Mesenchymal stem cell (in vitro differentiated cells and primary cell): ENCODE measurements around the gene LTC4S.

Experiments used
- DNase-seq: peaks from one replicate; pipeline ENCODE4 v3.0.0-alpha.2; 2013
- H2AFZ ChIP-seq: one replicate; pipeline ENCODE4 v1.6.1; 2013; ENCODE audit warnings: low read depth, mild to moderate bottlenecking, control low read depth, inconsistent platforms, low read length, moderate library complexity
- H2AK5ac ChIP-seq: 2 replicates; pipeline ENCODE4 v1.6.1; 2013; ENCODE audit warnings: low read length, moderate library complexity, mild to moderate bottlenecking, inconsistent platforms; ENCODE audit not compliant: severe bottlenecking
- H2BK120ac ChIP-seq: one replicate; pipeline ENCODE4 v1.6.1; 2013; ENCODE audit warnings: low read depth, mild to moderate bottlenecking, inconsistent platforms, low read length, moderate library complexity
- H2BK12ac ChIP-seq, 2 experiments: one replicate each; pipeline ENCODE4 v1.6.1; 2013; ENCODE audit warnings: inconsistent platforms in 2 of 2, low read length in 2 of 2, mild to moderate bottlenecking in 2 of 2, moderate library complexity in 2 of 2, control low read depth in 1 of 2
- H2BK15ac ChIP-seq: one replicate; pipeline ENCODE4 v1.6.1; 2013; ENCODE audit warnings: mild to moderate bottlenecking, low read depth, inconsistent platforms; ENCODE audit not compliant: poor library complexity, severe bottlenecking
- H2BK5ac ChIP-seq: 2 replicates; pipeline ENCODE4 v1.6.1; 2013; ENCODE audit warnings: low read depth, mild to moderate bottlenecking, low read length, control low read depth, inconsistent platforms; ENCODE audit not compliant: poor library complexity, severe bottlenecking
- H3K14ac ChIP-seq, 2 experiments: one replicate each; pipeline ENCODE4 v1.6.1; 2013; ENCODE audit warnings: inconsistent platforms in 2 of 2, low read length in 2 of 2, control low read depth in 1 of 2, mild to moderate bottlenecking in 1 of 2, moderate library complexity in 1 of 2
- H3K18ac ChIP-seq, 2 experiments: one replicate each; pipeline ENCODE4 v1.6.1; 2013; ENCODE audit warnings: inconsistent platforms in 2 of 2, low read length in 2 of 2, control low read depth in 1 of 2, low read depth in 1 of 2, mild to moderate bottlenecking in 1 of 2
- H3K23ac ChIP-seq, 2 experiments: one replicate each; pipeline ENCODE4 v1.6.1; 2013; ENCODE audit warnings: inconsistent platforms in 2 of 2, low read length in 2 of 2, mild to moderate bottlenecking in 2 of 2, moderate library complexity in 2 of 2, control low read depth in 1 of 2
- H3K27ac ChIP-seq: 2 replicates; pipeline ENCODE4 v1.5.1; 2013; ENCODE audit warnings: mild to moderate bottlenecking, moderate library complexity, low read length, control low read depth, inconsistent platforms; ENCODE audit not compliant: poor library complexity, severe bottlenecking
- H3K27me3 ChIP-seq, 2 experiments: 2 replicates each; pipeline versions ENCODE4 v1.6.1 to v1.7.0; 2013; ENCODE audit warnings: low read length in 2 of 2, mild to moderate bottlenecking in 2 of 2, moderate library complexity in 2 of 2, control low read depth in 1 of 2, inconsistent platforms in 1 of 2; ENCODE audit not compliant: control insufficient read depth in 1 of 2, insufficient read depth in 1 of 2
- H3K36me3 ChIP-seq, 2 experiments: 2 replicates each; pipeline versions ENCODE4 v1.6.1 to v1.7.0; 2013; ENCODE audit warnings: low read length in 2 of 2, control low read depth in 1 of 2, inconsistent platforms in 1 of 2, low read depth in 1 of 2, mild to moderate bottlenecking in 1 of 2; ENCODE audit not compliant: insufficient read depth in 2 of 2, control insufficient read depth in 1 of 2
- H3K4ac ChIP-seq, 2 experiments: one replicate each; pipeline ENCODE4 v1.6.1; 2013; ENCODE audit warnings: inconsistent platforms in 2 of 2, low read length in 2 of 2, mild to moderate bottlenecking in 2 of 2, moderate library complexity in 2 of 2, control low read depth in 1 of 2, low read depth in 1 of 2
- H3K4me1 ChIP-seq: 2 replicates; pipeline ENCODE4 v1.6.1; 2013; ENCODE audit warnings: low read depth, low read length, control low read depth; ENCODE audit not compliant: control insufficient read depth, insufficient read depth
- H3K4me2 ChIP-seq: 2 replicates; pipeline ENCODE4 v1.6.1; 2013; ENCODE audit warnings: low read length, mild to moderate bottlenecking, inconsistent platforms; ENCODE audit not compliant: poor library complexity, severe bottlenecking
- H3K4me3 ChIP-seq, 2 experiments: 2 replicates each; pipeline versions ENCODE4 v1.5.1 to v1.7.0; 2013; ENCODE audit warnings: low read length in 2 of 2, mild to moderate bottlenecking in 2 of 2, control low read depth in 1 of 2, low read depth in 1 of 2; ENCODE audit not compliant: insufficient read depth in 1 of 2
- H3K79me1 ChIP-seq: replicated peaks from 2 replicates; pipeline ENCODE4 v1.6.1; 2013; ENCODE audit warnings: mild to moderate bottlenecking, control low read depth, low read length, inconsistent platforms; ENCODE audit not compliant: poor library complexity, severe bottlenecking
- H3K9ac ChIP-seq: 2 replicates; pipeline ENCODE4 v1.7.0; 2013; ENCODE audit warnings: mild to moderate bottlenecking, low read length, moderate library complexity
- H3K9me3 ChIP-seq: 2 replicates; pipeline ENCODE4 v1.7.0; 2013; ENCODE audit warnings: mild to moderate bottlenecking, low read length; ENCODE audit not compliant: control insufficient read depth
- H4K8ac ChIP-seq: one replicate; pipeline ENCODE4 v1.6.1; 2013; ENCODE audit warnings: inconsistent platforms, mild to moderate bottlenecking, low read length, moderate library complexity
- H4K91ac ChIP-seq: one replicate; pipeline ENCODE4 v1.6.1; 2013; ENCODE audit warnings: mild to moderate bottlenecking, low read length, inconsistent platforms
- WGBS: methylation state at CpG from one replicate; pipeline ENCODE4 v1.1.7; 2013; ENCODE audit warnings: mixed read lengths; 5-methylcytosine and 5-hydroxymethylcytosine counted together

Gene LTC4S

GRCh38 chr5:179800071-179800695 lies 6.4 kb downstream of the LTC4S start:
- no peak overlapping the region for H3K23ac ChIP-seq
- no peak overlapping the region for H2BK15ac ChIP-seq
- H2BK5ac ChIP-seq, result no peak overlapping the region
- no peaks in the 10 kb centered on the region for H3K9me3 ChIP-seq
- no peak overlapping the region for H4K91ac ChIP-seq
- peaks cover 51 to 78% of the 10 kb centered on the region in 2 experiments for H3K36me3 ChIP-seq
- H2BK120ac ChIP-seq, result no peak overlapping the region
- H2AFZ ChIP-seq, result no peak overlapping the region
- peaks cover 44% of the 10 kb centered on the region for H3K4me1 ChIP-seq
- H2BK12ac ChIP-seq, result no peak overlapping the region
- no peak overlapping the region for H3K4me3 ChIP-seq
- H3K27me3 ChIP-seq, result no peaks in the 10 kb centered on the region
- no peak overlapping the region for H3K4me2 ChIP-seq
- H3K4ac ChIP-seq, result no peak overlapping the region
- H2AK5ac ChIP-seq, result no peak overlapping the region
- H3K14ac ChIP-seq, result no peak overlapping the region
- 94% methylated on average over 20 of the region's 21 CpGs for WGBS
- peaks cover 30% of the 10 kb centered on the region for H3K79me1 ChIP-seq
- H3K18ac ChIP-seq, result no peak overlapping the region
- no peak overlapping the region for H3K9ac ChIP-seq
- DNase-seq, result no peak
- H3K27ac ChIP-seq, result no peak overlapping the region
- no peak overlapping the region for H4K8ac ChIP-seq

GRCh38 chr5:179800696-179801201 lies 7.0 kb downstream of the LTC4S start:
- Histone ChIP-seq H3K9ac (no peak overlapping the region), H3K18ac (no peak overlapping the region), H3K9me3 (no peaks in the 10 kb centered on the region), H3K79me1 (peaks cover 30% of the 10 kb centered on the region), H3K4me2 (no peak overlapping the region), H3K36me3 (peaks cover 51 to 80% of the 10 kb centered on the region in 2 experiments), H4K8ac (no peak overlapping the region), H2BK5ac (no peak overlapping the region), H3K27me3 (no peaks in the 10 kb centered on the region), H2AK5ac (no peak overlapping the region), H2BK12ac (no peak overlapping the region), H2BK15ac (no peak overlapping the region), H2BK120ac (no peak overlapping the region), H3K4ac (no peak overlapping the region), H3K4me3 (no peak overlapping the region), H2AFZ (no peak overlapping the region), H4K91ac (no peak overlapping the region), H3K14ac (no peak overlapping the region), H3K23ac (no peak overlapping the region), H3K27ac (no peak overlapping the region), H3K4me1 (peaks cover 41% of the 10 kb centered on the region)
- DNase-seq, result no peak
- 86% methylated on average over 12 of the region's 12 CpGs for WGBS

GRCh38 chr5:179801304-179802206 lies 7.8 kb downstream of the LTC4S start:
- no peak overlapping the region for H3K4me3 ChIP-seq
- no peak overlapping the region for H3K9ac ChIP-seq
- H3K79me1 ChIP-seq, result peaks cover 30% of the 10 kb centered on the region
- no peak overlapping the region for H2AFZ ChIP-seq
- no peak overlapping the region for H3K18ac ChIP-seq
- peaks cover 51 to 79% of the 10 kb centered on the region in 2 experiments for H3K36me3 ChIP-seq
- DNase-seq, result peak; percentile 68
- peaks cover 41% of the 10 kb centered on the region for H3K4me1 ChIP-seq
- no peak overlapping the region for H3K27ac ChIP-seq
- no peak overlapping the region for H2BK5ac ChIP-seq
- H2BK15ac ChIP-seq, result no peak overlapping the region
- H3K23ac ChIP-seq, result no peak overlapping the region
- peak overlapping the region in 1 of 2 experiments; percentile 13 for H3K14ac ChIP-seq
- no peak overlapping the region for H3K4me2 ChIP-seq
- no peak overlapping the region for H2AK5ac ChIP-seq
- WGBS, result 71% methylated on average over 65 of the region's 67 CpGs
- H3K27me3 ChIP-seq, result no peaks in the 10 kb centered on the region
- no peak overlapping the region for H2BK120ac ChIP-seq
- H3K4ac ChIP-seq, result no peak overlapping the region
- H4K8ac ChIP-seq, result no peak overlapping the region
- no peaks in the 10 kb centered on the region for H3K9me3 ChIP-seq
- no peak overlapping the region for H4K91ac ChIP-seq
- no peak overlapping the region for H2BK12ac ChIP-seq

- Histone ChIP-seq H2BK5ac (no peak overlapping the region), H3K27ac (no peak overlapping the region), H3K4me2 (no peak overlapping the region), H3K4me3 (no peak overlapping the region), H3K18ac (no peak overlapping the region), H3K9me3 (no peaks in the 10 kb centered on the region), H3K23ac (no peak overlapping the region), H2AK5ac (no peak overlapping the region), H3K27me3 (no peaks in the 10 kb centered on the region), H2BK12ac (no peak overlapping the region), H2BK15ac (no peak overlapping the region), H3K79me1 (peaks cover 30% of the 10 kb centered on the region), H3K4ac (no peak overlapping the region), H4K91ac (no peak overlapping the region), H3K4me1 (peaks cover 38% of the 10 kb centered on the region), H2AFZ (no peak overlapping the region), H3K14ac (no peak overlapping the region), H3K36me3 (peaks cover 44 to 71% of the 10 kb centered on the region in 2 experiments), H3K9ac (no peak overlapping the region), H2BK120ac (no peak overlapping the region), H4K8ac (no peak overlapping the region)
- WGBS, result 91% methylated on average over 19 of the region's 19 CpGs
- no peak for DNase-seq
Measured at GRCh38 chr5:179802207-179802883, 8.6 kb downstream of the LTC4S start.
